ENCODE data around the gene GABBR2. TPM values are rescaled to one million over a fixed set of nuclear protein-coding genes. Genes with fewer than 3 reads are reported as not detected.

Gene GABBR2
- total RNA-seq, 4 donors from 2014 or later, result under 0.01 to 0.62 TPM; not detected in 2

- TF ChIP-seq CTCF (IDR thresholded peaks at IDR 0.05), result no peak
- TF ChIP-seq POLR2A (IDR thresholded peaks at IDR 0.05), result no peak
- intact Hi-C loops (cut with DNase I; ENCODE audit: low total_unique reads), result no loop called here
- Histone ChIP-seq H3K4me3 (no peak overlapping the region), H3K27me3 (no peaks in the 10 kb centered on the region), H3K27ac (no peak overlapping the region), H3K9me3 (no peaks in the 10 kb centered on the region), H3K36me3 (no peaks in the 10 kb centered on the region), H3K4me1 (no peaks in the 10 kb centered on the region)
- DNase-seq, result no peak
Observed at GRCh38 chr9:98364086-98364485, 344.6 kb downstream of the GABBR2 start.

GRCh38 chr9:98363644-98364043 is 345.1 kb downstream of the GABBR2 start:
- no peak overlapping the region for H3K4me3 ChIP-seq
- no peak for DNase-seq
- intact Hi-C loops (cut with DNase I; ENCODE audit: low total_unique reads), result no loop called here
- H3K4me1 ChIP-seq, result no peaks in the 10 kb centered on the region
- no peaks in the 10 kb centered on the region for H3K27me3 ChIP-seq
- H3K36me3 ChIP-seq, result no peaks in the 10 kb centered on the region
- H3K27ac ChIP-seq, result no peak overlapping the region
- no peaks in the 10 kb centered on the region for H3K9me3 ChIP-seq
- TF ChIP-seq POLR2A (IDR thresholded peaks at IDR 0.05), result no peak
- no peak for TF ChIP-seq CTCF (IDR thresholded peaks at IDR 0.05)

DNA sequence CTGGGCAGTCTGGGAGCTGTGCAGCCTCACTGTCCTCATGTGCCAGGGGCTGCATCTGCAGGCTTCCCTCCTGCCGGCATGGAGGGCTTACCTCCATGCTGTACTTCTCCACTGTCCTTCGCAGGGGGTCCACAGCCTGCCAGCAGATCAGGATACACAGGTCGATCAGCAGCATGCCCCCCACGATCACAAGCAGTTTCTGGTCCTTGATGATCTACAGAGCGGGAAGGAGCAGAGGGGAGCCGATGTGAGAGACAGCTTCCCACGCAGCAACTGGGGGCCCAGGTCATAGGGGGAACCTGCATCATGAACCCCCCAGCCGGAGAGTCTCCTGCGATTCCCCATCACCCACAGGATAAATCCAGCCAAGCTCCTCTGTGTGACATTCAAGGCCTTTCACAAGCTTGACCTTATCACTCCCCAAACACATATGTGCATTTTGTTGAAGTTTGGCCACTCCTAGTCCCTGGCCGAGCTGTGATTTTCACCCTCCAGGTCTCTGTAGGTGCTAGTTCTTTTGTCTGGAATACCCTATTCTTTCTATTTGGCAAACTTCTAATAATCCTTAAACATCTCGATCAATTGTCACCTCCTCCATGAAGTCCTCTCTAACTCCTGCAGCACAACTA is 346.0 kb downstream of the GABBR2 start:
- no peak for DNase-seq
- H3K9me3 ChIP-seq, result no peaks in the 10 kb centered on the region

DNA sequence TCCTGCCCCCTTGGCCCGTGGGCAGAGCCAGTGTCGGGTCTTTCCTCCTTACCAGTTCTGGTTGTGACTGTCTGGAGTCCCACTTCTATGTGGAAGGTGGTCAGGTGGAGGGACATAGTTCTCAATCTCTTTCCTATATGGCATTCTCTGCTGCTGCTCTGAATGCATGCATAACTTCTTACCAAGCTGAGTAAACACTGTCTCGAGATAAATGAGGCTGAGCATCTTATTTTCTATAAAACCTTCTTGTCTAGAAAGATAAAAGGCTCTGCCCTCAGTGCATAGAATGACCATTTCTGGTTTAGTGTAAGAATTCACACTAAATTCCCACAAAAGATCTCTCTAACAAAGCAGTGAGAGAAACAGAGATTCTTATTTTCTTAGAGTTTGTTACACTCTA is 347.1 kb downstream of the GABBR2 start:
- Histone ChIP-seq H3K4me1 (no peaks in the 10 kb centered on the region), H3K36me3 (no peaks in the 10 kb centered on the region), H3K27me3 (no peaks in the 10 kb centered on the region), H3K9me3 (no peaks in the 10 kb centered on the region), H3K27ac (no peak overlapping the region), H3K4me3 (no peak overlapping the region)
- TF ChIP-seq POLR2A (IDR thresholded peaks at IDR 0.05), result no peak
- TF ChIP-seq CTCF (IDR thresholded peaks at IDR 0.05), result no peak
- no peak for DNase-seq
- intact Hi-C loops (cut with DNase I; ENCODE audit: low total_unique reads), result no loop called here

More for the DNA sequence above, 346.0 kb downstream of the GABBR2 start:
- Histone ChIP-seq H3K4me3 (no peak overlapping the region), H3K27me3 (no peaks in the 10 kb centered on the region), H3K27ac (no peak overlapping the region), H3K36me3 (no peaks in the 10 kb centered on the region), H3K4me1 (no peaks in the 10 kb centered on the region)
- TF ChIP-seq CTCF (IDR thresholded peaks at IDR 0.05) (no peak), POLR2A (IDR thresholded peaks at IDR 0.05) (no peak)
- intact Hi-C loops (cut with DNase I; ENCODE audit: low total_unique reads), result no loop called here

DNA sequence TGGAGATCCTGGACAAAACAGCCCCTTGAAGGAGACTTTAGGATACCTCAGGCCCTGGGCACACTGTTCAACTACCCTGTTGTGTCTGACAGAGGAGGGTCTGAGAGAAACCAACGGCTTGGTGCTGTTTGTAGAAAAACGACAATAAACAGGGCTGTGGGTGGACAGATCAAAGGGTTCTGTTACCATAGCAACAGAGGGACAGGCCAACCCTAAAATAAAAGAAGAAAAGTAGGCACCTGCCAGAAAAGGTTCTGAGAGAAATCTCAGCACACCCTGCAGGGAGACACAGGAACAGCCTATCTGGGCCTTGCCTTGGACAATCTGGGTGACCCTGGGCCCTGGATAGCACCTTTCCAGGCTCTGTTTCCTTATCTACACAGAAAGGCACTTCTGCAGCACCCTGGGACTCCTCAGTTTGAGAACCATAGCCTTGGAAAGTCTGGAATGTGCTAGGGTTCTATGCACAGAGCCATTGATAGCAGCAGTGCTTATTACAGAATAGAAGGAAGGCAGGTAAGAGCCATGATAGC is 348.5 kb downstream of the GABBR2 start:
- TF ChIP-seq POLR2A (IDR thresholded peaks at IDR 0.05) (no peak), CTCF (IDR thresholded peaks at IDR 0.05) (no peak)
- no peak for DNase-seq
- Histone ChIP-seq H3K9me3 (no peaks in the 10 kb centered on the region), H3K27me3 (peaks cover 0 to under 1% of the 10 kb centered on the region in 2 donors), H3K4me1 (no peaks in the 10 kb centered on the region), H3K4me3 (no peak overlapping the region), H3K36me3 (no peaks in the 10 kb centered on the region), H3K27ac (no peak overlapping the region)
- intact Hi-C loops (cut with DNase I; ENCODE audit: low total_unique reads), result no loop called here

Measured in uterus (tissue), 4 donors.